ENCODE measurements around the gene KBTBD4.
A peak's percentile ranks its signal among the peaks of the same experiment; 100 is the strongest.

The KBTBD4 gene

DNA sequence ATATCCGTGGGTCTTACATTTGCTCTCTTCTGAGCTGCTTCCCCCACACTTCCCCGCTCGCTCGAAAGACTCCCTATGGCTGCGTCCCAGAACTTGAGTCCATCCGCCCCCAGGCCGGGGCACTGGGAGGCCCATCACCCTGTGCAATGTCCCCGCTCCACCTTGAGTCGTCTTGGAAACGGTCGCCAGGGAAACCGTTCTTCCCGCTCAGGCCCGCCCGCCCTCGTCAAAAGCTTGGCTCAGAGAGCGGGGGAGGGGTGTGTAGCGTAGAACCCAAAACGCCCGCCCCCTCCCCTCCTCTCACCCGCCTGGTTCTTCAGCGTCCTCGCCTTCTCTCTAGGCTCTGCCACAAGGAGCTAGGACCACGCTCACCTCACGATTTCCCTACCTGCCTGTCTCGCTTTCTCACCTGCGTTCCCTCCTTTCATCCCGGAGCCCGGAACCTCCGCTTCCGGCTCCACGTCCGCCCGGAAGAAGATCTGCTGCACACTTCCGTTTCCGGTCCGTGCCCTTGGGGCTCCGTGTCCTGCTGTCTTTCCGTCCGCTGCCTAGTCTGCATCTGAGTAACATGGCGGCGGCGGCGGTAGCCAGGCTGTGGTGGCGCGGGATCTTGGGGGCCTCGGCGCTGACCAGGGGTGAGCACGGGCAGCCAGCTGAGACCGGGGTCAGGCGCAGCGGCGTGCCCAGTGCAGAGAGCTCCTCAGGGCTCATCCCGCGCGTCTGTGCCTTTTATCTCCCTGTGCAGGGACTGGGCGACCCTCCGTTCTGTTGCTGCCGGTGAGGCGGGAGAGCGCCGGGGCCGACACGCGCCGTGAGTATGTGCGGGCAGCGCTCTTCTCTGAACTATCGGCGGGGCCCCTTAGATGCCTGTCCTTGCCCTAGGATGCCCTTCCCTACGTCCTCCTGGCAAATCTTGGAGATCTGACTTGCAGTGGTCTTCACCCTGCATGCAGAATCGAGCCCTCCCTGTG, at the start of gene KBTBD4, which contains the start of gene NDUFS3:
Gene KBTBD4, minus strand, starts transcription at position 447 of the 971 bp plus-strand sequence. Its CDS starts 19 bp downstream, at position 428.
Gene NDUFS3, plus strand, starts transcription at position 551 of the 971 bp plus-strand sequence. Its CDS starts 18 bp downstream, at position 569.
- peak; percentile 92 to 93 for DNase-seq

DNA sequence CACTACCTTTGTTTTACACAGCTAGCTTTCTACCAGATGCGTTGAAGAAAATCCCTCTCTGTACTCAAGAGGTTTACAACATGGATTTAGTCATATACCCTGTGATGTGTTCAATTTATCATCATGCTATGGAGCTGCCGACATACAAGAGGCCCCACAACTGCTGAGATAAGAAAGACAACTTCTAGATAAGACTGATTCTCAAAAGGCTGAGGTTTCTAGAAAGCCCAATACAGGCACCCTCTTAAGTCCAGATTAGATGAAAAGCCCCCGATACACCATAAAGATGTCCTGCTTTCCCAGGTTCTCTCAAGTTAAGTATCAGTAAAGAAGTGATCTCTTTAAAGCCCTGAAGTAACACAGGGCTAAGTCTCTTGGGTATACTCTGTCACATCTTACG, 49.3 kb upstream of the KBTBD4 start:
- DNase-seq, result no peak

DNA sequence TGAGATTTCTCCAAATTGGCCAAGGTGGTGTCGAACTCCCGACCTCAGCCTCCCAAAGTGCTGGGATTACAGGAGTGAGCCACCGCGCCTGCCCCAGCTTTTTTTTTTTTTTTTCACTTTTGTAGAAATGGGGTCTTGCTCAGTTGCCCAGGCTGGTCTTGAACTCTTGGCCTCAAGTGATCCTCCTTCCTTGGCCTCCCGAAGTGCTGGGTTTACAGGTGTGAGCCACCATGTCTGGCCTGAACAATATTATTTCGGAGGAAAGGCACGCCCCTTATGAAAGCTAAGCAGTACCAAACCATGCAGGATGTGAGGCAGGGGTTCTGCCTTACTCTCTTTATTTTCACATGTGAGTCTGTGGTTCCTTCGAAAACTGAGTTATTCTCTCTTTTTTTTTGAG, 47.5 kb upstream of the KBTBD4 start:
- no peak for DNase-seq

DNA sequence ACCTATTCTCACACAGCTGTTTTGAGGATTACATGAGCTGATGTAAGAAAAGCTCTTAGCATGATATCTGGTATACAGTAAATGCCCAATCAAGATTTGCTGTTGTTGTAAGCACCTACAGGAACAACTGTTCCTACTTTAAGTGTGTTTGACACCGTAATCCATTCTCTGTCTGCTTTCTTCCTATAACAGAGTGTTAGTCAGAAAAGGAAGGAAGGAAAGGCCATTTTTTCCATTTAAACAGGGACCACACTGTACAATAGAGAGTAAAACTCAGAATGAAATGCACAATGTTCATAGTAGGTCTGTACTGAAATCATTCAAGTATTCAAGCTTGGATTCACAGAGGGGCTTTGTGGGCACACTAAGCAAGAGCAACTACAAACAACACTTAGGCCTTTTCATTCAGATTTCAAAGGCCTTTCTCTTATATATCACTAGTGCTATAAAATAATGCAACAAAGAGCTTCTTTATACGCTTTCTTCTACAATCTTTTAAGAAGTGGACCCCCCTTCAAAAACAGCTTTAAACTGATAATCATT, 42.1 kb upstream of the KBTBD4 start:
- DNase-seq, result no peak

DNA sequence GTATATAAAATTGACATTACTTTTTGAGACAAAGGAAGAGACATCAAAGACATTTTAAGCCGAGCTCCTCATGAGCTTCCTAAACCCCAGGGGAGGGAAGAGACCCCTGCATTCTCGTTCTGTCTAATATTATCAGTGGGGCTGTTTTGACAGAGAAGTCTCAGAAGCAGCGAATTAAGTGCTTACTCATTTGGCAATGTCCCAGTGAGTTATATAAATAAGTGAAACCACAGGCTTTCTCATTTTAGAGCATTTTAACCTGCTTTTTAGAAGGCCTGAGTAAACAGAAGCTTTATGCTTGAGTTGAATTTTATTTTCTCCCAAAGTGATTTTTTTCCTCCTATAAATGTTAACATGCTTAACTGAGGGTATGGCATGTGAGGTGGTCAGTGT, 38.6 kb upstream of the KBTBD4 start:
- no peak for DNase-seq

DNA sequence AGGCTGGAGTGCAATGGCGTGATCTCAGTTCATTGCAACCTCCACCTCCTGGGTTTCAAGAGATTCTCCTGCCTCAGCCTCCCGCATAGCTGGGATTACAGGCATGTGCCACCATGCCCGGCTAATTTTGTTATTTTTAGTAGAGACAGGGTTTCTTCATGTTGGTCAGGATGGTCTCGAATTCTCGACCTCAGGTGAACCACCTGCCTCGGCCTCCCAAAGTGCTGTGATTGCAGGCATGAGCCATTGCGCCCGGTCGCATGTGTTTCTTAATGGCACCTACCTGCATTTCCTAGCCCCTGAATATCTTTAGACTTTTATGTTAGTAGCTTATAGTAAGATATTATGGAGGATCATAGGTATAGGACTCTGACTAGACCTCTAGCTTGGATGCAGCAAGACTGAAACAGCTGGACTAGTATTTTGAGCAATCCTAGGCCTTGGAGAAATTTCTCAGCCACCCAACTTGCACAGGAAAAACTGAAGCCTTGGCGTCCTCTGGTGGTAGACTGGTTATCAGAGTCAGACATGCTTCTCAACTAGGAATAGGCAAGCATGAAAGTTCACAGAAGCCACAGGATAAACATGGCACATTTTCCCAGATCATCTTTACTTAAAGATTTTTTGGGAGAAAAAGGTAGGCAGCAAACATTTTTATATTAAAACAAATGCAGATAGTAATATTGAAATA, 38.1 kb upstream of the KBTBD4 start:
- no peak for DNase-seq

DNA sequence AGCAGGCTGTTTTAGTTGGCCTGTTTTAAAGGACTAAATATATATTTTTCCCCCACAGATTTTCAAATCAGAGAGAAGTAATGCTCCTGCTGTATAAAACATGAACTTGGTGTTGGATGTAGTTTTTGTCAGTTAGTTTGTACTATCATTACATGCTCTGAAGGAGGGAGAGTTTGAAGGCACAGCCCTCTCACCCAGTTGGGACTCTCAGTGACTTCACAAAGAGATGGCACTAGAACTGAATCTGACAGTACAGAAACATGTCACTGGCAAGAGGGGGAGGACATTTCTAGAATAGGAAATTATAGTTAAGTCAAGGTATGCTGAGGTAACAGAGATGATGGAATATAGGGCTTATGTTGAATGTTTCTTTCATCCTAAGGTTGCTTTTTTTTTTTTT, 36.5 kb upstream of the KBTBD4 start:
- no peak for DNase-seq

DNA sequence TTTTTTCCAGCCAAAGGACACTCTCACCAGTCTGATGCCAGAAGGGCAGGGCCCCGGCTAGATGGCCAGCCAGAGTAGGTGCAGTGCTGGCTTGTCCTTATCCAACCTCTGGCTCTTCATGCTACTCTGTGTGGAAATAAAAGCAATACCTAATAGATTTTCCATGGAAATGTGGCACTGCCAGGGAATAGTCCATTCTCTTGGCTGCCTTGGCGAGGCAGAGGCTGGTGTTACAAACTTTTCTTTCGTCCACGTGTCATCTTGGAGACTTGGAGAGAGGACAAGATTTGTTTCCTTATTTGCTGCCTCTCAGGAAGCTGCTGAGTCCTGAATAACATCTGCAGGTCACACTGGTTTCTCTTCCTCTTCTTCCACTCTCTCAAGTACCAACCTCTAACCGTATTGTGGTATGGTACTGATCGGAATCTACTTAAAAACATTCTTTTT, 32.6 kb upstream of the KBTBD4 start:
- DNase-seq, result no peak

DNA sequence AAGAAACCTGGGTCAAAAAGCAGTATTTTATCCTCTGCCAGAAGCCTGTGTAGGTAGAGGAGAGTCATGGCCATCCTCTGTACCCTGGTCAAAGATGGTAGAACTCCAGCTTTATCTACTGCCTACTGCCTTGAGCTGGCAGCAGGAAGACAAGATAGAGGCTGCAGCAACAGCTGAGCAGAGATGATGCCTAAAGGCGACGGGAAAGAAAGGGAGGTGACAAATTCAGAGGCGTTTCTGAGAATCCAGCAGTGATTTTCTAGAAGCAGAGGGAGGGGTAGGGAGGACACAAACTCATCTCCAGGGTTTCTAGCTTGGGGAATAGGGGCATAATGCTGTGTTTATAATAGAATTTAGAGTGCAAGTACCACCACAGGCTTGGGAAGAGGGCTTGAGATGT, 30.9 kb upstream of the KBTBD4 start:
- DNase-seq, result no peak

DNA sequence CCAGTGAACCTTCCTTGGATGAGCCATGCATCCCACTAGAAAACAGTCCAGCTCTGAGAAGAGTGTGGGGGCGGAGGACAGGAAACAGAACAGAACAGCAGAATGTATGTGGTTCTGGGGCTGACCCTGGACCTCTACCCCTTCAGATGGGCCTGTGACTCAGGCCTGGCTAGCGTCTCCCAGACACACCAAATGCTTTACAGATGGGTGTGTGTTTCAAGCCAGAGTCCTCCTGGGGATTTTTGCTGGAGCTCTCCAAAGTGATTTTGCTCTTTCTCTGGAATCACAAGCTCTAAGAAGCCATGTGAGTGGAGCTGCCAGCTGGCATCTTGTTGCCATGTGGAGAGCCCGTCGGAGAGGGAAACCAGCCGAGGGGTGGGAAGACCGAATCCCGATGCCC, 28.6 kb upstream of the KBTBD4 start:
- DNase-seq, result no peak

DNA sequence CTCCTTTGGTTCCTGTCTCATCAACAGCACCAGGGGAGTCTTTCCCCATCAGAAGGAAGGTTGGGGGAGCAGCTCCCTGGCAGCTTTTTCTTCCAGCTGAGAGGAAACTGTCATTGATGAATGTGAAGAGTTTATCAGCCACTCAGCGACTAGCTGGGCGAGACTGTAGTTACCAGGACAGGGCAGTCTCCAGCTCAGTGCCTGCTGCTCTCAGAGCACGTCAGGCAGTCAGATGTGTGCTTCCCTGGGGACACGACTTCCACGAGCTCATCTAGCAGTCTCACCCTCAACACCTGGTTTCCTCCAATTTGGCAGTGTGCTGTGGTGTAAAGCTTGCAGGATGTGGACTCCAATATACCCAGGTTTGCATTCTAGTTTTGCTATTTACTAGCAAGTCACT, 28.0 kb upstream of the KBTBD4 start:
- DNase-seq, result no peak

DNA sequence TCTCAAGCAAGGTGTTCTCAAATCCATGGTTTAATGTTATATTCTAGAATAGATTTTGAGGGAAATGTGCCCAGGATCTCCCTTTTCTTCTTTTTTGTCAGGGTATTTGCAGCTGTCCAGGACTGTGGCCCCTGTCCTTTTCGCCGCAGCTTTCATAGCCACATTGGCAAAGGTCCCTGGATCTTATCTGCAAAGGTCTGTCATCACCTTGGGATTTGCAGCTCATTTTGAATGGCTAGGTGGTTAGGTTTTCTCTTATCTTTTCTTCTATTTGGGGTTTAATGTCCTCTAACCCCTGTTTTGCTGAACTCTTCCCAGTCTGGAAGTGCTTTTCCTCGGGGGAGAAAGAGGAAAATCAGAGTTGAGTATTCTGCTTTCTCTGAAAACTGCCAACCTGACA, 27.2 kb upstream of the KBTBD4 start:
- DNase-seq, result no peak

DNA sequence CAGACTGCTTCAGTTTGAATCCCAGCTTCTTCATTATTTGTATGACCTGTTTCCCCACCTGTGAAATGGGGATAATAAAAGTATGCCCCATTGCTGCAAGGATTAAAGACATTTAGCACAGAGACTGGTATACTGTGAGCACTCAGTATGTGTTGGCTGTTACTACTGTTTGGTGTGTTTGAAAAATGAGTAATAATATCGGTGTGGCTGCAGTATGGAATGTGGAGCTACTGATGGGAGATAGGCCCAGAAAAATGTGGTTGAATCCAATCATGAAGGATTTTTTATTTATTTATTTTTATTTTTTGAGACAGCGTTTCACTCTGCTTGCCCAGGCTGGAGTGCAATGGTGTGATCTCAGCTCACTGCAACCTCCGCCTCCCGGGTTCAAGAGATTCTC, 24.5 kb upstream of the KBTBD4 start:
- no peak for DNase-seq

DNA sequence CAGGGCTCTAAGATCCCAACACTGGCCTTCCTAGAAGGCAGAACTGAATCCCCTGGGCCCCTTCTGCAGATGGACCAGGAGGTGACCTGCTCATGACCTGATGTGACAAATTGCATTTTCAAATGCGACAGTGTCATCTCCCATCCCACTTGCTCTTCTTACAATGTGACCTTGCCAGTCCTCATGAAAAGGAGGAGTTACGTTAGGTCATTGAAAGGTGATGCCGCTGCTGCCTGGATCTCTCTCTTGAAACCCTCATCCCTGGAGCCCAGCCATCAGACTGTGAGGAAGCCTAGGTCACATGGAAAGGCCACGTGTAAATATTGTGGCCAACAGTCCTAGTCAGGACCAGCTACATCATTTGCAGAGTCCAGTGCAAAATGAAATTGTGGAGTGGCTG, 21.1 kb upstream of the KBTBD4 start:
- no peak for DNase-seq

DNA sequence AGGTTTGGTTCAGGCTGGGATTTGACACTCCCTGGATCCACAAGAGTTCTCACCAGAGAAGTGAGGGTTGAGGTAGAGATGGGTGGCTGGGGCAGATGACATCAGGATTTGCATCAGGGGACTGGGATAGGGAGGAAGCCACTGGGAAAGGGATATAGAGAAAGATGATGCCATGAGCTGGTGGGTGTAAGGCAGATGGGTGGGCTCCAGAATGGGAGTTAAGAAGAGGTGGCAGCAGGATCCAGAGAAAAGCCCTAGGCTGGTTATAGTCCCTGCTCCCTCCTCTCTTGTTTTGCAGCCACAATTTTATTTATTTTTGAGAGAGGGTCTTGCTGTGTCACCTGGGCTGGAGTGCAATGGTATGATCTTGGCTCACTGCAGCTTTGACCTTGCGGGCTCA, 17.2 kb upstream of the KBTBD4 start:
- no peak for DNase-seq

DNA sequence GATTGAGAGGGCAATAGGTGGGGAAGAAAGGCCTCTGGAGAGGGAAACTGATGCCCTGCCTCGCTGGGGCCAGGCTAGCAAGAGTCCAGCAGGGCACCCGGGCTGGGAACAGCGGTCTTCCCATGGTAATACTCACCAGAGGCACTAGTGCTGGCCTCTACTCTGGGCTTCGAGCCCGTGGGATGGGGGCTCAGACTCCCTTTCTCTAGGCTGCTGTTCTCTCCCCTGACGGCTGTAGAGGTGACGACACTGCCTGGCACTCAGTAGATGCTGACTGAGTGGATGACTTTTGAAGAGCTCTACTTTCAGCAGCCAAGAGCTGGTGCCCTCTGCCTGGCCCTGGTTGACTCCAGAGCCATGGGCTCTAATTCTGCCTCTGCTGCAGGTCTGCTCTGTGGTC, 16.3 kb upstream of the KBTBD4 start:
- no peak for DNase-seq

DNA sequence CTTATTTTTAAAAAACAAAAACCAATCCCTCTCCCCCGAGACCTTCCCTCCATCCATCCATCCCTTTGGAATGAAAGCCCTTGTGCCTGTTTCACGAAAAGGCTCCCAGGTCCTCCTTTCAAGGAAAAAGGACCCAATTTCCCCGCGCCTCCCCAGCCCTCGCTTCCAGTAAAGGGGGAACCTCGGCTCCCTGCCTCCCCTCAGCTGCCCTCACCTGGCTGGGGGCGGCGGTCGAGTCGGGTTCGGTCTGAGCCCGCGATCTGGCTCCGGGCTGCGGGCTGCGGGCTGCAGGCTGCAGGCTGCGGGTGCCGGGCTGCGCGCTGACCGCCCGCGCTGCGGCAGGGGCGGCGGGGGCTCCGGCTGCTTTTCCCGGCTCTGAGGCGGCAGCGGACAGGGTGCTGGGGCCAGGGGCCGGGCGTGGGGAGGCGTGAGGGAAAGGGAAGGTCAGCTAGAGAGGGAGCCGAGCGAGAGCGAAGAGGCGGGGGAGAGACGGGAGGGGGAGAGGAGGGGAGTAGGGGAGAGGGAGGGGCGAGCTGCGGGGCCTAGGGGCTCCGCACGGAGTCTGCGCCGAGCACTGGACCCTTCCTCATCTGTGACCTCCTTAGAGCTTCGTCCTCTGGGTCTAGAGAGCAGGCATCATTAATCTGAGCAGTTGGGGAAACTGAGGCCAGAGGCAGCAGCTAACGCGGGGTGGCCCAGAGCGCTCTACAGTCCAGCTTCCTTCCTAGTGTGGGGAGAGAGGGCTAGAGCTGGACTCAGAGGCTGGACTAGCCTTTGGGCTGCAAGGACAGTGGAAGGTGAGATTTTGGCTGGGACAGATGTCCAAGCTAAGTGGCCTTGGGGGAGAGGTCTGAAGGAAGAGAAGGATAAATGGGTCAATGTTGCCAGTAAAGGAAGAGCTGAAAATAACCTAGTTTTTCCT, 15.4 kb upstream of the KBTBD4 start, which contains the start of gene C1QTNF4:
Gene C1QTNF4, minus strand, starts transcription at position 478 of the 922 bp plus-strand sequence. CDS start 3,601 bp downstream, outside the sequence.
- no peak for DNase-seq

DNA sequence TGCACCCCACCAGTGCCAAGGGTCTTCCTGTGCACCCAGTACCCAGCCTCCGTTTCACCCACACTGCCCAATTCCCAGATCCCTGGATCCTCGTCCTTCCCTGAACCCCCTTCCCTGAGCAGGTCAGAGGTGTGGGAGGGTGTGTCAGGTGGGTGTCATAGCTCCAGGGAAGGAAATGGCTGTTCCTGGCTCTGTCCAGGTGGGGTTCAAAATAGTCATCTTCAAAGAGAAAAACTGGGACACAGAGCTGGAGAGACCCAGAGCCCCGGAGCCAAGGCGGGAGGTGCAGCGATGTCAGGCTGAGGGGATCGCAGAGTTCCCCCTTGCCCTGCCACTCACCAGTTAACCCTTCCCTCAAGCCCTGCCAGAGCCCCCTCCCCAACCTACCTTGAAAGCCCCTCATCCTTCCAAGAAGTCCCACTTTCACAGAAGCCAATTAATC, 14.7 kb upstream of the KBTBD4 start:
- no peak for DNase-seq

DNA sequence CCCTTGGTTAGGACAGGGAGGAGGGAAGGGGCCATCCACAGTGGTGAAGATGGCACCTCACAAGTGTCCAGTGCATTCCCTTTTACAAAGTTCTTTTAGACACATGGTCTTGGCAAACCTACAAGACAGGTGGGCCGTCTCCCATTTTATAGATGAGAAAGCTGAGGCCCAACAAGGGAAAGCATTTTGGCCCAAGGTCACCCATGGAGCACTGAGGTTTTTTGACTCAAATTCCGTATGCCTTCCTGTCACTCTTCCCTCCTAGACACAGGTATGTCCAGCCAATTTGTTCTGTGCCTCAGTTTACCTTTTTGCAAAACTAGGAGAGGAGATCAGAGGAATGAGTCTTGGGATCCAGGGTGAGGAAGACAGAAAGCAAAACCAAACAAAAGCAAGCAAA, 14.2 kb upstream of the KBTBD4 start:
- no peak for DNase-seq

DNA sequence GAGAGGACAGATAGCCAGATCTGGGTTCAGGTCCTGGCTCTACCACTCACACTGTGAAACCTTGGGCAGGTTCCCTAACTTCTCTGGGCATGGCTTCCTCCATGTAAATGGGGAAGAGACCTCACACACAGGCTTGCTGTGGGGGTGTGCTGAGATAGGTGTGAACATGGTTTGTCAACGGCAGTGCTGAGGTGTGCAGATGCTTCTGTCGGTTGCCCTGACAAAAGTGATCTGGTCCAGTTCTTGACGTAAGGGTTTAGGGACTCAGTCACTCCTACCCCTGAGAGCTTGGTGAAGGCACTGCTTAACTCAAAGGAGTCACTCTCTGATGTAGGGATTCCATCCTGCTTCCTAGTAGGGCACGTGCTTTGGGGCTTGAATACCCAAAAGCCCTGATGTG, 13.5 kb upstream of the KBTBD4 start:
- no peak for DNase-seq

DNA sequence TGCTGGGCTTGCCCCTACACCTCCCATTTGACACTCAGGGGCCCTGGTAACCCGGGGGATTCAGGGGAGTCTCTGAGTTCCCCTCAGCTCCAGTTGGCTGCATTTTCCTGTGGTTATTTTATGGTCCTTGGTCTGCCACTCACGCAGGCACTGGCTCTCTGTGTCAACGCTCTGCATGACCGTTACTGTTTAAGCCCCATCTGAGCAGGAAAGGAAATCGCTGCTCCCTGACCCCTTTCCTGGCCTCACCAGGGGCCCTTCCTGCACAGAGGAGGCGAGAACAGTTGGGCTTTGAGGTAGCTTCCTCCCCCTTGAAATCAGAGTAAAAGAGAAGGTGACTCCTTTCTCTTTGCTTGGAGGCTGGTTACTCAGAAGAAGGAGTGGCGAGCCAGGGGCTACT, 13.0 kb upstream of the KBTBD4 start:
- DNase-seq, result no peak
